Measurements from ENCODE around the gene FTCD.

The FTCD gene

DNA sequence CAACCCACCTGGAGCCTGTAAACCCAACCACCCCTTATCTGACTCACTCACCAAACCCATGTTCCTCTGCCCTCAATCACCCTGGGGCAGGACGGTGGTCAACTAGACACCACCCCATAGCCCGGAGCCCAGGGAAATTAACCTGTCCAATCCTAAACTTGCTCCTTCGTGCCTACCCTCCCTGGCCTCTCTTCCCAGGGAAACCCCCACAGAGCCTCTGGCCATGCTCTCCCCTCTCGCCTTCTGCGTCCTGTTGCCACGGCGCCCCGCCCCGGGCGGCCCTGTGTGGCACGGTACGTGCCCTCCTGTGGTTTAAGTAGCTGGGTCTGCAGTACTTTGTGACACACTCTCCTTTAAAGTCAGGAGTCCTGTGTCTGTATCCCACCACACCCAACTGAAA is 4.0 kb upstream of the FTCD start:
- Histone ChIP-seq H3K9ac (ENCODE audit: low read length in 5 of 5) (no peak overlapping the region), H3K27me3 (ENCODE audit: control insufficient read depth in 5 of 5, insufficient read depth in 4 of 5, low read length in 5 of 5) (peaks cover 0 to 6% (median 0%) of the 10 kb centered on the region in 5 donors), H3K4me3 (ENCODE audit: low read depth in 1 of 5, low read length in 5 of 5) (no peak overlapping the region), H3K27ac (ENCODE audit: low read depth, low read length) (no peak overlapping the region), H3K36me3 (ENCODE audit: control insufficient read depth in 5 of 5, insufficient read depth in 5 of 5, low read length in 5 of 5) (no peaks in the 10 kb centered on the region), H3K9me3 (ENCODE audit: control insufficient read depth in 5 of 5, low read length in 5 of 5) (no peaks in the 10 kb centered on the region), H3K4me1 (ENCODE audit: control insufficient read depth in 5 of 5, insufficient read depth in 5 of 5, low read length in 5 of 5) (no peaks in the 10 kb centered on the region)

DNA sequence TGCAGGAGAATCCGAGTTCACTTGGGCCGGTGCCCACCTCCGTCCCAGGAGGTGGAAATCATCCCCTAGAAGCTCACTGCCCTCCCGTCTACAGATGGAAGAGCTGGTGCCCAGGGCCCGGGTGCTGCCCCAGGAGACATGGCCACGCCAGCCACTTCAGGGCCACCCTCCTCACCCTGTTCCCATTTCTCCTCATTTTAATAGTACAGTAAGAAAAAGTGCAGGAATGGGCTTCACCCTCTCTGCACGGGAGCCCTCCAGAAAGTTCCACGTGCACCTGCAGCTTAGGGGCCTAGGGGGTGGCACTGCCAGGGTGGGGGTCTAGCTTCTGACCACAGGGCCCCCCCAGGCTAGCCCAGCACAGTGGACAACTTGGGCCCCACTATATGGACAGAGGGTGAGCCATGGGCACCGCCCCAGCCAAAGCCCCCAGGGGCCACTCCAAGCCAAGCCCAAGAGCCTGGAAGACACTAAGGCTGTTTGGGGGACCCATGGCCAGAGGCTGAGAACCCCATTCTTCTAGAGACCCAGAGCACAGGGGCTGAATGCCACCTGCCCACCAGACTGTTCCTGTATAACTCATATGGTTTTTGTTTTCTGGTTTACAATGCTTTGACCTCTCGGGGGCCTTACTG is 3.4 kb upstream of the FTCD start:
- peaks cover 0 to under 1% (median under 1%) of the 10 kb centered on the region in 5 donors for H3K4me1 ChIP-seq (ENCODE audit: control insufficient read depth in 5 of 5, insufficient read depth in 5 of 5, low read length in 5 of 5)
- H3K36me3 ChIP-seq (ENCODE audit: control insufficient read depth in 5 of 5, insufficient read depth in 5 of 5, low read length in 5 of 5), result no peaks in the 10 kb centered on the region
- no peak overlapping the region for H3K9ac ChIP-seq (ENCODE audit: low read length in 5 of 5)

DNA sequence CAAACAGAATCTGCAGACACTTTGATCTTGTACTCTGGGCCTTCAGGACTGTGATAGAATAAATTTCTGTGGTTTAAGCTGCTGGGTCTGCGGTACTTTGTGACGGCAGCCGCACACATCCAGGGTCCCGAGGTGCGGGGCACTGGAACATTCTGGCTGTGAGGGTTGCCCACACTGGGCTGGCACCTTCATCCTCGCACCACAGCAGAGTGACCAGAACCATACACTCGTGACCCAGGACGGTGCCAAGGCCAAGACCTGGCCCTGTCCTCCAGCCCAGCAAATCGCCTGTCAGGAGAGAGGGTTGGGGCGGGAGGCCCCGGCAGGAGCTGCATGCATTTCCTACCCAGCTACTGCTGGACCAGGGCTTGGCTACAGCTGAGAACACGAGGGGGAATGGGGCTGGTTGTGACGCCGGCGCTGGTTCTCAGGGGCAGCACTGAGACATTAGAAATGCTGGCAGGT is 2.6 kb upstream of the FTCD start:
- H3K4me3 ChIP-seq (ENCODE audit: low read depth in 1 of 5, low read length in 5 of 5), result no peak overlapping the region

More for the DNA sequence above, 3.4 kb upstream of the FTCD start:
- Histone ChIP-seq H3K4me3 (ENCODE audit: low read depth in 1 of 5, low read length in 5 of 5) (no peak overlapping the region), H3K27me3 (ENCODE audit: control insufficient read depth in 5 of 5, insufficient read depth in 4 of 5, low read length in 5 of 5) (peaks cover 0 to 6% (median 0%) of the 10 kb centered on the region in 5 donors), H3K27ac (ENCODE audit: low read depth, low read length) (no peak overlapping the region), H3K9me3 (ENCODE audit: control insufficient read depth in 5 of 5, low read length in 5 of 5) (no peaks in the 10 kb centered on the region)

DNA sequence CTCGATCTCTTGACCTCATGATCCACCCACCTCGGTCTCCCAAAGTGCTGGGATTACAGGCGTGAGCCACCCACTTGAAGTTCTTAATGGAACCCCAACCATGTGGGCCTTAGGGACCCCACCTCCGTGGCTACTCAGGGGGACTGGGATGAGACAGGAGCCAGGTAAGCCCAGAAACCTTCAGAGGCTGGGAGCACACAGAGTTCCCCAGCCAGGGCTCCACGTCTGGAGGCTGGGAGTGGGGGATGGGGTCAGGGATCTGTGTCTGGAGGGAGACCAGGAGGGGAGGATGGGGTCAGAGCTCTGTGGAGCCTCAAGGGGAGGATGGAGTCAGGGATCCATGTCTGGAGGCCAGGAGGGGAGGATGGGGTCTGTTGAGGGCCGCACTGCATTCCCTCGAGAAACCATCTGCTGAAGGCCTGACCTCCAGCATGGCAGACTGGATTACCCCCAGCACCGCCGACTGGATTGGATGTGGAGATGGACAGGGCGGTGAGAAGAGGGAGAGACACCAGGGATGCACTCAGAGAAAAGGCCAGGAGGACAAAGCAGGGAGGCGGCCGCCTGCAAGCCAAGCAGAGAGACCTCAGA is 2.1 kb upstream of the FTCD start:
- H3K9ac ChIP-seq (ENCODE audit: low read length in 5 of 5), result no peak overlapping the region
- H3K27ac ChIP-seq (ENCODE audit: low read depth, low read length), result no peak overlapping the region
- H3K36me3 ChIP-seq (ENCODE audit: control insufficient read depth in 5 of 5, insufficient read depth in 5 of 5, low read length in 5 of 5), result no peaks in the 10 kb centered on the region
- H3K9me3 ChIP-seq (ENCODE audit: control insufficient read depth in 5 of 5, low read length in 5 of 5), result no peaks in the 10 kb centered on the region
- no peak overlapping the region for H3K4me3 ChIP-seq (ENCODE audit: low read depth in 1 of 5, low read length in 5 of 5)
- H3K27me3 ChIP-seq (ENCODE audit: control insufficient read depth in 5 of 5, insufficient read depth in 4 of 5, low read length in 5 of 5), result peaks cover 0 to 12% (median 0%) of the 10 kb centered on the region in 5 donors
- peaks cover 0 to 13% (median 12%) of the 10 kb centered on the region in 5 donors for H3K4me1 ChIP-seq (ENCODE audit: control insufficient read depth in 5 of 5, insufficient read depth in 5 of 5, low read length in 5 of 5)

More for the DNA sequence above, 2.6 kb upstream of the FTCD start:
- Histone ChIP-seq H3K9me3 (ENCODE audit: control insufficient read depth in 5 of 5, low read length in 5 of 5) (no peaks in the 10 kb centered on the region), H3K4me1 (ENCODE audit: control insufficient read depth in 5 of 5, insufficient read depth in 5 of 5, low read length in 5 of 5) (peaks cover 0 to 9% (median 8%) of the 10 kb centered on the region in 5 donors), H3K36me3 (ENCODE audit: control insufficient read depth in 5 of 5, insufficient read depth in 5 of 5, low read length in 5 of 5) (no peaks in the 10 kb centered on the region), H3K9ac (ENCODE audit: low read length in 5 of 5) (no peak overlapping the region), H3K27me3 (ENCODE audit: control insufficient read depth in 5 of 5, insufficient read depth in 4 of 5, low read length in 5 of 5) (peaks cover 0 to 10% (median 0%) of the 10 kb centered on the region in 5 donors), H3K27ac (ENCODE audit: low read depth, low read length) (no peak overlapping the region)

DNA sequence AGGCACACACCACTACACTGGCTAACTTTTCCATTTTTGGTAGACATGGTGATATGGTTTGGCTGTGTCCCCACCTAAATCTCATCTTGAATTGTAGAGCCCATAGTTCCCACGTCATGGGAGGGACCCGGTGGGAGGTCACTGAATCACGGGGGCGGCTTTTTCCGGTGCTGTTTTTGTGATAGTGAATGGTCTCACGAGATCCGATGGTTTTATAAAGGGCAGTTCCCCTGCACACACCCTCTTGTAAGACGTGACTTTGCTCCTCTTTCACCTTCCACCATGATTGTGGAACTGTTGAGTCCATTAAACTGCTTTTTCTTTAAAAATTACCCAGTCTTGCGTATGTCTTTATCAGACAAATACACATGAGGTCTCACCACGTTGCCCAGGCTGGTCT is 1.3 kb upstream of the FTCD start:
- Histone ChIP-seq H3K4me1 (ENCODE audit: control insufficient read depth in 5 of 5, insufficient read depth in 5 of 5, low read length in 5 of 5) (peaks cover 0 to 13% (median 12%) of the 10 kb centered on the region in 5 donors), H3K27me3 (ENCODE audit: control insufficient read depth in 5 of 5, insufficient read depth in 4 of 5, low read length in 5 of 5) (peaks cover 0 to 6% (median 0%) of the 10 kb centered on the region in 5 donors), H3K36me3 (ENCODE audit: control insufficient read depth in 5 of 5, insufficient read depth in 5 of 5, low read length in 5 of 5) (no peaks in the 10 kb centered on the region), H3K4me3 (ENCODE audit: low read depth in 1 of 5, low read length in 5 of 5) (no peak overlapping the region), H3K27ac (ENCODE audit: low read depth, low read length) (no peak overlapping the region), H3K9me3 (ENCODE audit: control insufficient read depth in 5 of 5, low read length in 5 of 5) (no peaks in the 10 kb centered on the region), H3K9ac (ENCODE audit: low read length in 5 of 5) (no peak overlapping the region)

DNA sequence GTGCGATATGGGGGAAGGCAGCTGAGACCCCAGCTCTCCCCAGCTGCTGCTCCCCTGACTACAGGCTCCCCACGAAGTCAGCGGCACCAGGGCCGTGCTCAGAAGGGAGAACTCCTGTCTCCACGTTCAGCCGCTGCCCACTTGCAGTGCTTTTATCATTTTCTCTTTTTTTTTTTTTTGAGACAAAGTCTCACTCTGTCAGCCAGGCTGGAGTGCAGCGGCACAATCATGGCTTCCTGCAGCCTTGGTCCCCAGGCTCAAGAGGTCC is 933 bp upstream of the FTCD start:
- Histone ChIP-seq H3K4me3 (ENCODE audit: low read depth in 1 of 5, low read length in 5 of 5) (no peak overlapping the region), H3K4me1 (ENCODE audit: control insufficient read depth in 5 of 5, insufficient read depth in 5 of 5, low read length in 5 of 5) (peaks cover 0 to 13% (median 12%) of the 10 kb centered on the region in 5 donors), H3K27me3 (ENCODE audit: control insufficient read depth in 5 of 5, insufficient read depth in 4 of 5, low read length in 5 of 5) (peaks cover 0 to 6% (median 0%) of the 10 kb centered on the region in 5 donors), H3K9ac (ENCODE audit: low read length in 5 of 5) (no peak overlapping the region), H3K27ac (ENCODE audit: low read depth, low read length) (no peak overlapping the region), H3K9me3 (ENCODE audit: control insufficient read depth in 5 of 5, low read length in 5 of 5) (no peaks in the 10 kb centered on the region), H3K36me3 (ENCODE audit: control insufficient read depth in 5 of 5, insufficient read depth in 5 of 5, low read length in 5 of 5) (no peaks in the 10 kb centered on the region)

DNA sequence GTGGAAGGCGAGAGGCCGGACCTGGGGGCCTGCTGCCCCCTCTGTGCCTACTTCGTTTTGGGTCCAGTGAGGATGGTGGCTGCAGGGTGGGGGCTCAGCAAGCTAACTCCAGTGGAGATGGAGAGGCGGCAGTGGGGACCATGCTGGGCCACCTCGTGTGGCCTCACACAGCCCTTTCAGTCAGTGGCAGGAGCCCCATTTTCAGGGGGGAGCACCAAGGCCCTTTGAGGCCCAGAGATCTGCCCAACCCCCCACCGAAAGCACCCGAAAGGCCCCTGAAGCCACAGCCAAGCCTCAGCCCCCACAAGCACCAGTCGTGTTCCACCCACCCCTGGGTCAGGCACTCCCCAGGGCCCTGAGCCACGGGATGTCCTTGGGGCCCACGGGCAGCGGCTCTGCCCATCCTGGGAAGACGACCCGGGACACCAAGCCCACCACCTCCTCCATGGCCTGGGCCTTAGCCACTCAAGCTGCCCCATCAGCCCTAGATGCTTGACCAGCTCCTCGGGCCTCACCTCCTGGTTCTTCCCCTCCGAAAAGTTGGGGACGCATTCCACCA is 345 bp downstream of the FTCD start:
- H3K4me3 ChIP-seq (ENCODE audit: low read depth in 1 of 5, low read length in 5 of 5), result no peak overlapping the region
- no peaks in the 10 kb centered on the region for H3K36me3 ChIP-seq (ENCODE audit: control insufficient read depth in 5 of 5, insufficient read depth in 5 of 5, low read length in 5 of 5)
- no peaks in the 10 kb centered on the region for H3K9me3 ChIP-seq (ENCODE audit: control insufficient read depth in 5 of 5, low read length in 5 of 5)
- no peak overlapping the region for H3K9ac ChIP-seq (ENCODE audit: low read length in 5 of 5)
- peaks cover 0 to 13% (median 12%) of the 10 kb centered on the region in 5 donors for H3K4me1 ChIP-seq (ENCODE audit: control insufficient read depth in 5 of 5, insufficient read depth in 5 of 5, low read length in 5 of 5)
- no peak overlapping the region for H3K27ac ChIP-seq (ENCODE audit: low read depth, low read length)
- H3K27me3 ChIP-seq (ENCODE audit: control insufficient read depth in 5 of 5, insufficient read depth in 4 of 5, low read length in 5 of 5), result peaks cover 0 to 8% (median 3%) of the 10 kb centered on the region in 5 donors

DNA sequence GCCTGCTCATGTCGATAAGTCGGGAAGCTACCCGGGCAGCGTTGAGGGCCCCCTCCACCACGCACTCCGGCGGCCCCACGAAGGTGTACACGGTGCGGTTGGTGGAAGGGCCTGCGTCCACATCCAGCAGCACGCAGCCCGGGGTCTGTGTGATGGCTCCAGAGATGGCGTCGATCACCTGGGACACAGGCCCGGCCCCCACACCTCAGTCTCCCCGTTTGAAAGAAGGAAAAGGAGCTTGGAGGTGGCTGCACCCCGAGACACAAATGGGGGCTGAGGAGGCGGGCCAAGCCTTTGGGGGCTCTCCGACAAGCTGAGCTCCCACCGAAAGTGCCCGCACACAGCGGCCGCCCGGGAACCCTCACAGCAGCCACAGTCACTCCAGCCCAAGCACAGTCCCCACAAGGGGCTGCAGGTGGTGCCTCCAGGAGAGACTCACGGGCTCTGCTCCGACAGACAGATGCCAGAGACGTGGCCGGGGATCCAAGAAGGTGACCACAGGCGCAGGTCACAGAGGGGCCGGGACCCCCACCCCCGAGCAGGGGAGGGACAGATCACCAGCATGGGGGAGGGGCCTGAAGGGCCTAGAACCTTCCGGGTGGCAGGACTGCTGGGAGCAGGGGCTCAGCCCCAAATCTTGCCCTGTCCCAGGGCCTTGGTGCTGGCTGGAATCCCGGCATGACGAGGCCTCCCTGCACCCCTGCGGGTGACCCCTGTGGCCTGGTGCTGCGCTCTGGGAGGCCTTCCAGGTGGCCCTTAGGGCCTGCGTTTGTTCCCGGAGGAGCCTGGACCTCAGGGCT is 1.0 kb downstream of the FTCD start:
- Histone ChIP-seq H3K9me3 (ENCODE audit: control insufficient read depth in 5 of 5, low read length in 5 of 5) (no peaks in the 10 kb centered on the region), H3K27me3 (ENCODE audit: control insufficient read depth in 5 of 5, insufficient read depth in 4 of 5, low read length in 5 of 5) (peaks cover 0 to 8% (median 3%) of the 10 kb centered on the region in 5 donors), H3K27ac (ENCODE audit: low read depth, low read length) (no peak overlapping the region), H3K36me3 (ENCODE audit: control insufficient read depth in 5 of 5, insufficient read depth in 5 of 5, low read length in 5 of 5) (no peaks in the 10 kb centered on the region), H3K4me1 (ENCODE audit: control insufficient read depth in 5 of 5, insufficient read depth in 5 of 5, low read length in 5 of 5) (peaks cover 0 to 13% (median 12%) of the 10 kb centered on the region in 5 donors), H3K4me3 (ENCODE audit: low read depth in 1 of 5, low read length in 5 of 5) (no peak overlapping the region), H3K9ac (ENCODE audit: low read length in 5 of 5) (no peak overlapping the region)

DNA sequence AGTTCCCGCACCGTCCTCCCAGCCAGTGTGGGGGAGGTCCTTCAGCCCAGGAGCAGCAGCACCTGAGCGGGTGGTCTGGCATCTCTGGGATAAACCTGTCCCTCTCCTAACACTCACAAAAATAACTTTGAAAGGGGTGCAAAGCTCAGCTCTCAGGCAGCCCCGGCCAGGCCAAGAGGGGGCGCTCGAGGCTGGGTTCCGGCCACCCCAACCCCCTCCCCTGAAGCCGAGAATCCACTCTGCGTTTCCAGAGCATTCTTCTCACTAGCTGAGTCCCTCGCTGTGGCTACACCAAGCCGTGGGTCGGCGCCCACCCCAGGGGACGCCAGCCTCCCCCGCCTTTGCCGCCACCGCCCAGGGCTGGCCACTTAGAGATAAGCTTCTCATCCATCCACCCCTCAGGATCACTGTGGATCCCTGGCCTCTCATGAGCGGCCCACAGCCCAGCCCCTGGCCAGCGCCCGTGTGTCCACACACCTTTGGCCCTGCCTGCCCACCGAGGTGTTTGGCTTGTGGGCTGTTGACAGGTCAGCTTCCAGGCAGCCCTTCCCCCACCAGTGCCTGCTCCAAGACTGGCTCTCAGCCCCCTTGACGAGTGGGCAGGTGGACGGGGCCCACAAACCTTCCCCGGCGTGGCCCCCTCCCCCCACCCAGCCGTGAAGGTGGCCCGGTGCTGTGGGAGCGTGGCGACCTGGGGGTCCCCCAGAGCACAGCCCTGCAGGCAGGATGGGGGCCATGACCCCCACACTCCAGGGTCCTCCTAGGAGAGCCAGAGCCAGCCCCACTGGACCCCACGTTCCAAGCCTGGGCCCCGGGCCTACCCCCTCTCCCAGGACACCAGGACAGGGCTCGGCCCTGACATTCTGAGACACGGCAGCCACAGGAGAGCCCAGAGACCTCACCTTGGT is 1.9 kb downstream of the FTCD start:
- no peaks in the 10 kb centered on the region for H3K36me3 ChIP-seq (ENCODE audit: control insufficient read depth in 5 of 5, insufficient read depth in 5 of 5, low read length in 5 of 5)
- H3K27ac ChIP-seq (ENCODE audit: low read depth, low read length), result no peak overlapping the region
- peak overlapping the region in 4 of 5 donors; percentile 6 to 56 (median 38) for H3K4me3 ChIP-seq (ENCODE audit: low read depth in 1 of 5, low read length in 5 of 5)
- peaks cover 0 to 8% (median 3%) of the 10 kb centered on the region in 5 donors for H3K27me3 ChIP-seq (ENCODE audit: control insufficient read depth in 5 of 5, insufficient read depth in 4 of 5, low read length in 5 of 5)
- peaks cover 0 to 13% (median 12%) of the 10 kb centered on the region in 5 donors for H3K4me1 ChIP-seq (ENCODE audit: control insufficient read depth in 5 of 5, insufficient read depth in 5 of 5, low read length in 5 of 5)
- H3K9ac ChIP-seq (ENCODE audit: low read length in 5 of 5), result peak overlapping the region in 2 of 5 donors; percentile 35 to 64
- no peaks in the 10 kb centered on the region for H3K9me3 ChIP-seq (ENCODE audit: control insufficient read depth in 5 of 5, low read length in 5 of 5)
